HG02852 (cell line): ENCODE results near the gene SCLT1.
"Not testable (repeated sequence)": the region's sequence is repeated elsewhere in the genome, so short reads cannot be mapped to it uniquely, and the experiment has no call there.

Experiments
- ATAC-seq: cut with Tn5 transposase; IDR thresholded peaks from one replicate; pipeline ENCODE4 v1.9.1; 2021; ENCODE audit warnings: mild to moderate bottlenecking, moderate library complexity; ENCODE audit not compliant: unreplicated experiment

The SCLT1 gene

DNA sequence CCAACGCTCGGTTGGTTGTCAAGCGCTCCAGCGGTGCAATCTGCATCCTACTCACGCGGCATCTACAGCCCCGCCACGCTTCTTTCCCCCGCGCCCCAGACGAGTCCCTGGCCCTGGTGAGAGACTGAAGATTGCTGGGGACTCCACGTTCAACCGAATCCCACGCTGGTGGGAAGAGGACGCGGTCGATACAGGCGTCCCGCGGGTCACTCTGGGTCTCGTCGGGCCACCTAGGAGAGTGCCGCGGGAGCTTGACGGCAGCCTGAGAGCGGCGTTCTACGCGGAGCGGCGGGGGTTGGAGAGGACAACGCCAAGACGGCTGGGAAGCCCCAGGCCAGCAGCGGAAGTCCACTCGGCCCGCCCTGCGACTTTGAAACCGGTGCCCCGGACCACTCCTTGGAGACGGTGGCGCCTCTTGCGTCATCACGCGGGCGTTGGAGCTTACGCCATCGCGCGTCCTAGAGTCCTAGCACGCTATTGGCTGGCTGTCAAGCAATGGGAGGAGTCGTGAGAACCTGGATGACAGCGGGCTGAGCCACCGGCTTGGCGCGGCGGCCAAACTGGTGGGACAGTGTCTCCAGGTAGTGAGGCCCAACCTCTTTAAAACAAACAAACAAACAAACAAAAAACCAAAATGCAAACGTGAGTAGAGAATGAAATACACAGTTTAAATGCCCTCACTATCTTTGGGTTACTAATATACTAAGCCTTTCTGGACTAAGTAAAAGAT, at the start of gene SCLT1:
Gene SCLT1, minus strand, starts transcription at position 349 of the 730 bp plus-strand sequence. CDS start 436 bp downstream, outside the sequence.
- ATAC-seq: peak; percentile 92

DNA sequence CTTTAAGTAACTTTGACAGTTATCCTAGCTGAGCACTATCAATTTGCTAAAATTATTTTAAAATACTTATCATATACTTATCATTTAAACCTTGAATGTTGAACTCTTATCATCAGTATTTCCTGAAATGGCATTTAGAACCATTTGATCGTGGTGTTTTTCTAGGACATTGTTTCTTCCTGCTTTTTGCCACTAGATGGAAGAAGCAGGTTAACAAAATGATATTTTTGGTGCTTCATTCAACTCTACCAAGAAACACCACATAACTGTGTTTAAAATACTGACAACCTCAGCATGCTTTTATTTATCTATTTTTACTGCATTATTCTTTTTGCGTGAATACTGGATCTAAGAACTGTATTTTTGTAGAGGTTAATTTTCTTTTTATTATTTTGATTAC, 47.2 kb upstream of the SCLT1 start:
- no peak for ATAC-seq

DNA sequence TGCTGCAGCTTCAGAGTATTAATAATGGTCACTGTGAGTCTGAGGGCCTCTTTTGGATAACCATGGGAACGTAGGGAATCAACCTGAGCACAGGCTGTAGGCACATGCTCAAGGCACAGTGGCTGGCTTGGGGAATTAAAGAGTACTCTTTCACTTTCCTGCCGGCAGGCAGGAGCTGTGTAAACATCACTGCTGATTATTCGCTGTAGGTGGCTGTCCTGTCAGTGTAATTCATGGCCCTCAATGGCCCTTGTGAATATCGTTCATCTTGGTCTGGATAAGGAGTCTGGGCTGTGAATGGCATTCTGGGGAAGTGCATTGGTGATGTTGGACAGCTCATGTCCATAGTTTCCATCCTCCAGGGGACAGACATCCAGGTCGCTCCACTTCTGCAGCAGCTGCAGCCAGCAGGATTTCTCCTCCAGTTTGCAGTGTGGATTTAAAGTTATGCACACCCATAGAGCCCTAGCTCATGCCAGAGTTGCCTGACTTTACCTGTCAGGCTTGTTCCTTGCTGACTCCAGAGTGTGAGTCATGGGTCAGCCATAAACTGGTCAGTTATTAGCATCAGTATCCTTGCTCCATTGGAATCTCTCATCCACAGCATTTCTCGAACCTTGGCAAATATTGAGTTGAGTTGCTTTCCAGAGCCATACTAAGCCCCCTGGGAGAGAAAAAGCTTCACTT, 45.6 kb upstream of the SCLT1 start:
- ATAC-seq: no peak

DNA sequence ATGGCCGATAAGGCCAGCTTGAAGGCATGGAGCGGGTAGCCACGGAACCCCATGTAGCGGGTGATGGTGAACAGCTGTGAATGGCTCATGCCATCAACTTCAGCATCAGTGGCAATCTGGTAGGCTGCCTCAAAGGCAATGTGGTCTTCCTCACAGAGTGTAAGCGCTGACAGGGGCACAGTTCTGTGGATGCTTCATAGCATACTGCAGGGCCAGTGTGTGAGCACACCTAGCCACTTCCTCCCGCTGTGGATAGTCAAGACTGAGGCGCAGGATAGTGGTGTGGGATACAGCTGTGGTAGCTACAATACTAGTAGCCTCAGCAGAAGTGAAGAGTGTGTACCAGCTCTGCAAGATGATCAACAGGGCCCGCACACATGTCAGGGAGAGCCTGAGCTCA, 43.1 kb upstream of the SCLT1 start:
- no peak for ATAC-seq

DNA sequence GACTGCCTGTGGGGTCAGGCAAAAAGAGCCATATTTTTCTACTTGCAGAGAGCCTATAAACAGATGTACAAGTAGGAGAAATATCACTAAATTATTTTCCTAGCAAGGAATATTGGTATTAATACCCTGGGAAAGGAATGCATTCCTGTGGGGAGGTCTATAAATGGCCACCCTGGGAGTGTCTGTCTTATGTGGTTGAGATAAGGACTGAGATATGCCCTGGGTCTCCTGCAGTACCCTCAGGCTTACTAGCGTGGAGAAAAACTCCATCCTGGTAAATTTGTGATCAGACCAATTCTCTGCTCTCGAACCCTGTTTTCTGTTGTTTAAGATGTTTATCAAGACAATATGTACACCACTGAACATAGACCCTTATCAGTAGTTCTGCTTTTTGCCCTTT, 38.0 kb upstream of the SCLT1 start:
- no peak for ATAC-seq

DNA sequence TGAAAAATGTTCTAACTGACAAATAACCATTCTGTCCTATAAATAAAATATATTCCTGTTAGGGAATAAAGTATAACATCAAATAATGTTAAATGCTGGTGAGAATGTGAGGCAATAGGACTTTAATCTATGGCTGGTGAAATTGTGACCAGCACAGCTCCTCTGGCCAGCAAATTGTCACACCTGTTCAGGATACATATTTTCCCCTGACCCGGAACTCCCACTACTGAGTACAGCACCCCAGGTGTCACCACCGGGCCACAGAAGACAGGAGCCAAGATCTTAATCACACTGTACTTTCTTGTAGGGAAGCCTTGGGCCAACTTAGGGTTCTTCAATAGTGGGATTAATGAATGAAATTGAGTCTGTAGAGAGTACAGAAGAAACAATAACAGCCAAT, 35.8 kb upstream of the SCLT1 start:
- ATAC-seq: no peak

DNA sequence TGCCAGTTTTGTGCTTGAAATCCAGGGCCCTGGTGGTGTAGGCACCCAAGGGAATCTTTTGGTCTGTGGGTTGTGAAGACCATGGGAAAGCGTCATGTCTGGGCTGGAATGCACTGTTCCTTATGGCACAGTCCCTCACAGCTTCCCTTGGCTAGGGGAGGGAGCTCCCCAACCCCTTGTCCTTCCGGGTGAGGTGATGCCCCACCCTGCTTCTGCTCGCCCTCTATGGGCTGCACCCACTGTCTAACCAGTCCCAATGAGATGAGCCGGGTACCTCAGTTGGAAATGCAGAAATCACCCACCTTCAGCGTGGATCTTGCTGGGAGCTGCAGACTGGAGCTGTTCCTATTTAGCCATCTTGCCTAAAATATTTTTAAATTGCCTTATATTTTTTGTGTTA, 33.3 kb upstream of the SCLT1 start:
- not testable (repeated sequence) for ATAC-seq

DNA sequence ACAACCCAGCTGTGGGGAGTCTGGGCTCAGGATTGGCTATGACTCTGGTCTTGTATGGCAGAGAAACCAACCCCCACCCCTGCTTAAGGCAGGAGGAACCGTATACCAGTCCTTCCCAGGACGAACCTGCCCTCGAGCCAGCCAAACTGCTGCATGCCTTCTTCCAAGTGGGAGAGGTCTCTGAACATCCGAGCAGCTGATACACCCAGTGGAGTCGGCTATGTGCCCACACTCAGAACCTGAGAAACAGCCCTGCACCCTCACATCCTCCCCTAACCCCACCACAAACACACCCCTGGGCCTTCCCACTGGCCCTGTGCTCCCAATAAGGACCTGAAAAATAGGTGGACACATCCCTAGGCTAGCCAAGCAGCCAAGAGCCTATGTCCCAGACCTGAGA, 24.4 kb upstream of the SCLT1 start:
- no peak for ATAC-seq

DNA sequence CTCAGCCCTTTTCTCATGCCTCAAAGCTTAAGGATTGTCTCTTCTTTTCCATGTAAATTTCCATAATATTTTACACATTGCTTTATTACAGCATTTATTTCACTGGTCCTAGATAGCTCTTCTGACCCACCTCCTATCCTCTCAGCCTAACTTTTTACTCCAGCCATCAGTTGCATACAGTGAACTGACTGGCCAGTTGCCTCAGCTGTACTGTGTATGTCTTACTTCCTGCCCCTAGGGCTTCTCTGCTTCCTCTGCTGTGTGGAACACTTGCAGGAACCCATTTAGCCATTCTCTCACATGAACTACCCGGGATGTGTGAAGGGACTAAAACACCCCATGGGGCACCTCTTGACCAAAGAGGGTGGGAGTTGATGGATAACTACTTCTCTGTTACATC, 20.6 kb upstream of the SCLT1 start:
- no peak for ATAC-seq

DNA sequence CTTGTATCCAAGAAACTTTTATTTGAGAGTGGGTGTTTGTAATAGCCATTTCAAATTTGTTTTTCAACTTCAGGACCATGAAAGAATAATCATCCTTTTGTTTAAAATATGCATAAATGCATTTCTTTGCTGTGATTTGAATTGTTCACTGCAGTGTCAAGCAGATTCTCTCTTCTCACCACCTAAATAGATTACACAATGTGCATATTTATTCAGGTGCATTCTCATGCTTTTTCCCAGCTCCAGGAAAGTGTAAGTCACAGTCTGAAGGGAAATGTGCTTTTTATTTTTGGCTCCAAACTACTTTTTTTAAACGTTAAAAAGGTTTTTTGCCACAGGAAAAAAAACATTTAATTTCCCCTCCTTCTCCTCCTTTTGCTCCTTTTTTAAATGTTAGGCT, 20.1 kb upstream of the SCLT1 start:
- ATAC-seq: no peak

DNA sequence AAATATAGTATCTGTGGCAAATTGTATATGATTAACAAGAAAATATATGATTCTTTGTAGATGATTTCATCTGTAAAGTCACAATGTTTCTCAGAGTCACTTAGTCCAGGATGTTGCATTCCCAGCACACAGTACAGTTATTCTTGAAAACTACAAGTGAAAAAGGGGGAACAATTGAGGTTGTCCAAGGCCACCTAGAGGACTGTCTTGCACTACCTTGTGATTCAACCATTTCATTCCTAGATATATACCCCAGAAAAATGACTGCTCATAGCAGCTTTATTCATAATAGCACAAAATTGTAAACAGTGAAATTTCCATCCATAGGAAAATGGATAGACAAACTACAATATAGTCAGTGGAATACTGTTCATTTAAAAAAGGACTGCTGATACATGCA, 18.6 kb upstream of the SCLT1 start:
- no peak for ATAC-seq

DNA sequence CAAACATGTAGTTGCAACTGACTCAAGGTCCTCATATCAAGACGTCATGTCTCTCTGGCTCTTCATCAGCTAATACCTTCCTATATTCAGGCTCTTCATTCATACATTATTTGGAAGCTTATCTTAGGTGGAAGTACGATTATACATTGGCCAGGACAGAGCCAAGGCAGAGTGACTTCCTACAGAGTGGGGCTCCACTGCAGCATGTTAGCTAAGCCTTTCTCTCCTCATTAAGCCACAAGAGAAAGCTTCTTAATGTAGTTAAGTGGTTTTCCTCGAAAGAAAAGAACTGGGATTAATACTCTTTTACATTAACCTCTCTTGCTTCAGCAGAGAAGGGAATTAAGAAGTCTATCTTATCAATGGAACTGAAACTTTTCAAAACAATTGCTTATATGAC, 17.6 kb upstream of the SCLT1 start:
- ATAC-seq: no peak

DNA sequence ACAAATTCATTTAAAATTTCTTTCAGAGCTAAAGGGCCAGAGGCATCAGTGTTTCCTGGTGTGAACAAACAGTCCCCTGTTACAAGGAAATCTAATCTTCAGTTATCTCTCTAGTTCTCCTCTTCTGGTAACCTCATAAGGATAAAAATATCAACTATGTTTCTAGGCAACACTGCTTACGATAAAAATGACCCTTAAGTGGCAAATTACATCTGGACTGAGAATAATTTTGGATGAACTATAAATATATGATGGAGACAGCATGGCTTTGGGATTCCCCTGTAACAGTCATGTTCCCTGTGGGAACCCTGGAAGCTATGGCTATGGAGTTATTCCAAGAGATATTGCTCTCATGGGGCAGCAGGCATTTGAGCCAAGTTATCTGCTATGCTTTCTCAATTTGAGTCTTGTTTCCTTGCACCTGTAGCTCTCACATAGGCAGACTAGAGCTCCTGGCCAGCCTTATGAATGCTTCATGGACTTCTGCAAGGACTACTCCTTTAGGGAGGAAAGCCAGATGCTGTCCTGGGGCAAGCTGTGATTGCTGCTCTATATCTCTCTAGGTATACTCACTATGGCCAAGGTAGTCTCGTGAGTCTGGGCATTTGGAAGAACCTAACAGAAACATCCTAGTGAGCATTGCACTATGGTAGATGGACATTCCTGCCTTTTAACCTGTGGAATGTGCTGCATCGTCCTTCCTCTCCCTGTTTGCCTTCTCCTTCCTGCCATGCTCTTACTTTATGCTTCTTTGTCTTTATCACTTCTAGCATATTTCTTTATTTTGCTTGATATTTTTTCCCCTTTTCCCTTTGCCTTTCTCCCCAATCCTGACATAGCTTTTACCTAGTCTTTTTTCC, 16.9 kb upstream of the SCLT1 start:
- ATAC-seq: no peak

DNA sequence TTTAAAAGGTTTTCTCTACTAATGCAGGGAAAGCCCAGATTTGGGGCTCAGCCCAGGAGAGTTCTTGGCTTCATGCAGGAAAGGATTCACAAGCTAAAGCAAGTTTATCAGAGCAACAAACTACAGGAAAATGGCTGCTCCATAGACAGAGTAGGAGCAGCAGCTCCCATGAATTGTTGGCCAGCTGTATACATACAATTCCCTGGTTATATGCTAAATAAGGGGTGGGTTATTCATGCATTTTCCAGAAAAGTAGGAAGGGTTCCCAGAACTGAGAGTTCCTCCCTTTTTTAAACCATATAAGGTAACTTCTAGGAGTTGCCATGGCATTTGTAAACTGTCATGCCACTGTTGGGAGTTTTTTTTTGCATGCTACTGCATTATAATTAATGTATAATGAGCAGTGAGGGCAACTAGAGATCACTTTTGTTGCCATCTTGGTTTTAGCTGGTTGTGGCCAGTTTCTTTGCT, 5.2 kb upstream of the SCLT1 start:
- no peak for ATAC-seq

DNA sequence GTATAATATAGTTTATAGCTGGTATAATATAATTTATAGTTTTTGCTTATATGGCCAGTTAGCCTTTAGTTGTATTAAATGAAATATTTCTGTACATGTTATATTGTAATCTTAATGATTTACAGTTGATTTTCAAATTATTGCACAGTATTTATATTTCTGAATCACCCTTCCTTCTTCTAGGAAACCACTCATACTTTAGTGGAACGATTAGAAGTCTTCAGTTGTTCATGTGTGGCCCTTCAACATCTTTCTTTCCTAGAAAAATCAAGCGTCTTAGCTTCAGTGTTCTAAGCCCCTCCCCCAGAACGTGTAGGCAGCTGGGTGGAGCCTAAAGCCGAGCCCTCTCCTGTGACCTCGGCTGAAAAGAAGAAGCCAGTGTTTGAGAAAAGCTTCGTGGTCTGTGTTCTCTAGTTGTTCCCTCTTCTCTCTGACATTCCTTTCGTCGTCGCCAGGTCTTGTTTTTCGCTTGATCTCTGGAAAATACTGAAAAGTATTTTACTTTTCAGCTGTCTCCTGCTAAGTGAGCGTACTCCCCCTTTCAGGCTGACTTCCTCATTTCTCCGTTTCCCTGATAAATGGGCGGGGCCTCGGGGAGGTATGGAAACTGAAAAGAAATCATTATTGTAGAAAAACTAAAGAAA, 2.6 kb upstream of the SCLT1 start, which contains the start of gene C4orf33:
Gene C4orf33, plus strand, starts transcription at position 342 of the 644 bp plus-strand sequence. CDS start 6,459 bp downstream, outside the sequence.
- ATAC-seq: peak; percentile 43

DNA sequence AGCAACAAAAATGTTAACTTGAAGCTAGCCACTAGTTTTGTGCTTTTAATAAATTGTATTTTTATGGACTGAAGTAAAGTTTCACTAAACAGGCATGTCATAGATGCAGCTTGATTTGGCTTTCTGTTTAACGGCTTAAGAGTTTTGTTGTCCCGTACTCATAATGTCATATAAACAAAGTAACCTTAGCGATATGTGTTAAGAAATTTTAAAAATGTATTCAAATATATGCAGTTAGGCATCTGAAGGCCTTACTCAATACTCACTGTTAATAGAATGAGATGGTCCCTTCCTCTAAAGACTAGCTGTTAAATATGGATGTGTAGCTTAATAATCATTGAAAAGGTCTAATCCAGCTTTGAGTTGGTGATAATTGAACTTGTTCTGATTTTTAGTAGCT, 1.0 kb upstream of the SCLT1 start:
- no peak for ATAC-seq

DNA sequence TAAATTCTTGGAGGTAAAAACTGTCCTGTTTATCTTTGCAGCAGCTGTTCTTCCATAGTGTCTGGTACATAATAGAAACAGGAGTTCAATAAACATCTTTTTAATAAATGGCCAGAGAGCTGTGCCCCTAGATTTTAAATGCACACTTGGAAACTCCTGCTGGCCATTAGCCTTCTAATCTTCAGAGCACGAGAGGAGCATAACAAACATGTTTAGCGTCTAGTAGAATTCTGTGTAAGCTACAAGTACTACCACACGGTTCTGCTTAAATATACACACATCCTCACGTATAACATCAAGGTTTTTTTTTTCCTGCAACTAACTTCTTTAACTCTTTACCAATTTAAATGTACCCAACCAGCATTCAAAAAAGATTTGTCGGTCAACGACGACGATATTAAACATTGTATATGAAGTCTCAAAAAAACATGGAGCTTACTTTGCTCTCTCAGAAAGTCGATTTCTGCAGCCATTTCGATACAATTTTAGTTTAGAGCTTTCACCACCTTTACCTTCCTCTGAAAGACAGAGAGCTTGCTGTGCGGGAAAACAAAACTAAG, 628 bp downstream of the SCLT1 start:
- no peak for ATAC-seq

DNA sequence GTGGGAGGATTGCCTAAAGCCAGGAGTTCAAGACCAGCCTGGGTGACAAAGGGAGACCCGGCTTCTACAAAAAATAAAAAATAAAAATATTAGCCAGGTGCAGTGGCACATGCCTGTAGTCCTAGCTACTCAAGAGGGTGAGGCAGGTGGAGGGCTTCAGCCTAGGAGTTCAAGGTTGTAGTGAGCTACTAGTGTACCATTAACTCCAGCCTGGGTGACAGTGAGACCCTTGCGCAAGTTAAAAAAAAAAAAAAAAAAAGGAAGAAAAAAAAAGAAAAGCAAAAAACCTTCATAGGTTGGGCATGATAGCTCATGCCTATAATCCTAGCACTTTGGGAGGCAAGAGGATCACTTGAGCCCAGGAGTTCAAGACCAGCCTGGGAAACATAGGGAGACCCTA, 5.8 kb downstream of the SCLT1 start:
- no peak for ATAC-seq

DNA sequence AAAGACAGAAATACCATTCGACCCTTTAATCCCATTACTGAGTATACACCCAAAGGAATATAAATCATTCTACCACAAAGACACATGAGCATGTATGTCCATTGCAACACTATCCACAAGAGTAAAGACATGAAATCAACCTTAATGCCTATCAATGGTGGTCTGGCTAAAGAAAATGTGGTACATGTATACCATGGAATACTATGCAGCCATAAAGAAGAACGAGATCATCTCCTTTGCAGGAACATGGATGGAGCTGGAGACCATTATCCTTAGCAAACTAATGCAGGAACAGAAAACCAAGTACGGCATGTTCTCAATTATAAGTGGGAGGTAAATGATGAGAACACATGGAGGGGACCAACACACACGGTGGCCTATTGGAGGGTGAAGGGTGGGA, 7.9 kb downstream of the SCLT1 start:
- no peak for ATAC-seq

DNA sequence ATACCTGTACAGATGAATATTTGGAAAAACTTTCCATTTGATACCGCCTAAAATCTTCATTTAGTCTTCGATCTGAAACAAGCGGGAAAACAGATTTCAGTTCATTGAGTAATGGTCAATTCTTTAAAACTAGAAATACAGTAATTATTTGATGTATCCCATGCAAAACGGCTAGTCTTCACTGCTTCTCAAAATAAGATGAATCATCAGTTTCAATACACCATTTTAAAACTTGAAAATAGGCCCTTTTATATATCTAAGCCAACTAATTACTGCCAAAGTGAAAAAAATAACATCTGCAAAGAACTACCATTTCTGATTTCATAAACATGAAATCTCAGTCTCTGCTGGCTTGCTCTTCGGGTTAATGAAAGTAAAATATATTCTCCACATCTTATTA, 11.0 kb downstream of the SCLT1 start:
- ATAC-seq: no peak

DNA sequence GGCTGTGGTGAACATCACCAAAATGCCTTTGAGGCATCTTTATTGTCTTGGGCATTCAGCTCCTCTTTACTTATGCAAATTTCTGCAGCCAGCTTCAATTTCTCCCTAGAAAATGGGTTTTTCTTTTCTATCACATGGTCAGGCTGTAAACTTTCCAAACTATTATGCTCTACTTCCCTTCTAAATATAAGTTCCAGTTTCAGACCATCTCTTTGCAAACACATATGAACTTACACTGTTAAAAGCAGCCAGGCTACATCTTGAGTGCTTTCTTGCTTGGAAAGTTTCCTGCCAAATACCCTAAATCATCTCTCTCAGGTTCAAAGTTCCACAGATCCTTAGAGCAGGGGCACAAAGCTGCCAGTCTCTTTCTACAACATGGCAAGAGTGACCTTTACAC, 13.2 kb downstream of the SCLT1 start:
- ATAC-seq: no peak
